ENCODE measurements around the gene TIMM21. TPM values are rescaled to one million over a fixed set of nuclear protein-coding genes. Genes with fewer than 3 reads are reported as not detected.
A peak's percentile ranks its signal among the peaks of the same experiment; 100 is the strongest.

TIMM21 gene
- total and polyA plus RNA-seq, 2 of the 13 experiments (the other 11 are each of a cell fraction or from before 2014, with no cell fraction given) = 29.6 to 62.3 TPM

DNA sequence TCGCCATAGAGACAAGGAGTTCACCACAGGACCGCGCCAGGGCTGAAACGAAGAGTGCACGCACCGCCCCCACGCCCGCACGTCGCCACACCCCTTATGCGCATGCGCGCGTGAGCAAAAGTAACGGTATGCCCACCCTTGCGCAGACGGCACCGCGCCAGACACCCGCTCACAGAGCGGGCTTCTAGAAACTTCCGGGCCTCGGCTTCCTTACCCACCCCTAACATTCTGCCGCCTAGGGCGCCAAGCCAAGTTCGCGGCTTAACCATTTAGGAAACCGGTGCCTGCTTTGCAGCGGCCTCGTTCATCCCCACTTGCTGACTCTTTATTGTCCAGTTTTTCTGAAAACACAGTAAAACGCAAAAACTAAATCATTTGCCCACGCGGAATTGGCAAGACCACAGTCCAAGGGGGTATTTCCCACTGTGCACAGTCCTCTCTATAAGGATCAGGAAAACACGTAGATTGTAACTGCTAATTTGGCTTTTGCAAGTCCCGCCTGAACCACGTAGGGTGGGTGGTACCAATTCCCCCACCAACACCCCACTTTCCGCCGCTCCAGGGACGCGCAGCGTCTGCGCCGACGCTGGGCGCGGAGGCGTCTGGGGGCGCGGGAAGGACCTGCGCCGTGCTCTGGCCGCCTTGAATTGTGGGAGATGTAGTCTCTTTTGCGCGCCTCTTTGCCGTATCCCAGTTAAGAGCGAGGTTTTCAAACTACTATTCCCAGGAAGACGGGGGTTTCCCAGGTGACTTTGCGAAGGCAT is at the start of gene TIMM21, which contains the start of gene FBXO15 (continued):
- TF ChIP-seq, protein P1, sequence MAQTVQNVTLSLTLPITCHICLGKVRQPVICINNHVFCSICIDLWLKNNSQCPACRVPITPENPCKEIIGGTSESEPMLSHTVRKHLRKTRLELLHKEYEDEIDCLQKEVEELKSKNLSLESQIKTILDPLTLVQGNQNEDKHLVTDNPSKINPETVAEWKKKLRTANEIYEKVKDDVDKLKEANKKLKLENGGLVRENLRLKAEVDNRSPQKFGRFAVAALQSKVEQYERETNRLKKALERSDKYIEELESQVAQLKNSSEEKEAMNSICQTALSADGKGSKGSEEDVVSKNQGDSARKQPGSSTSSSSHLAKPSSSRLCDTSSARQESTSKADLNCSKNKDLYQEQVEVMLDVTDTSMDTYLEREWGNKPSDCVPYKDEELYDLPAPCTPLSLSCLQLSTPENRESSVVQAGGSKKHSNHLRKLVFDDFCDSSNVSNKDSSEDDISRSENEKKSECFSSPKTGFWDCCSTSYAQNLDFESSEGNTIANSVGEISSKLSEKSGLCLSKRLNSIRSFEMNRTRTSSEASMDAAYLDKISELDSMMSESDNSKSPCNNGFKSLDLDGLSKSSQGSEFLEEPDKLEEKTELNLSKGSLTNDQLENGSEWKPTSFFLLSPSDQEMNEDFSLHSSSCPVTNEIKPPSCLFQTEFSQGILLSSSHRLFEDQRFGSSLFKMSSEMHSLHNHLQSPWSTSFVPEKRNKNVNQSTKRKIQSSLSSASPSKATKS (CRISPR knock-in tag; IDR thresholded peaks at IDR 0.05) = 0 out of 2 replicates have a peak, but pooled peaks have one; percentile 77
- TF ChIP-seq ELF3 (CRISPR knock-in tag; IDR thresholded peaks at IDR 0.05) (peak; percentile 57; the same call in 1 of the 2 replicates), HDAC2 (CRISPR knock-in tag; IDR thresholded peaks at IDR 0.05) (peak; percentile 17; the same call in 1 of the 2 replicates), RORA (CRISPR knock-in tag; IDR thresholded peaks at IDR 0.05) (no peak), ISX (CRISPR knock-in tag; conservative IDR thresholded peaks at IDR 0.05) (0 out of 2 replicates have a peak, but pooled peaks have one; percentile 68), SYNCRIP (IDR thresholded peaks at IDR 0.05; ENCODE audit: insufficient read depth, low read depth, low read length) (no peak), MXD1 (CRISPR knock-in tag; IDR thresholded peaks at IDR 0.05) (peak; percentile 64), PHF20 (CRISPR knock-in tag; IDR thresholded peaks at IDR 0.05) (peak; percentile 92), ESRRA (CRISPR knock-in tag; IDR thresholded peaks at IDR 0.05; ENCODE audit: low read depth) (peak; percentile 15; the same call in 1 of the 2 replicates), NCOA1 (CRISPR knock-in tag; IDR thresholded peaks at IDR 0.05) (peak; percentile 65; the same call in 1 of the 2 replicates), ZNF558 (CRISPR knock-in tag; IDR thresholded peaks at IDR 0.05; ENCODE audit: borderline replicate concordance) (peak; percentile 43; the same call in 1 of the 2 replicates), ZNF777 (CRISPR knock-in tag; IDR thresholded peaks at IDR 0.05) (peak; percentile 61), ZBTB3 (CRISPR knock-in tag; IDR thresholded peaks at IDR 0.05; ENCODE audit: borderline replicate concordance, low read depth) (peak; percentile 87; the same call in 1 of the 2 replicates), ZNF33B (CRISPR knock-in tag; IDR thresholded peaks at IDR 0.05) (peak; percentile 83), TCF12 (IDR thresholded peaks at IDR 0.05) (no peak), TCF12 (CRISPR knock-in tag; IDR thresholded peaks at IDR 0.05) (0 out of 2 replicates have a peak, but pooled peaks have one; percentile 22), EEA1 (CRISPR knock-in tag; IDR thresholded peaks at IDR 0.05; ENCODE audit: borderline replicate concordance) (peak; percentile 65; the same call in 1 of the 2 replicates), GATAD1 (CRISPR knock-in tag; IDR thresholded peaks at IDR 0.05) (peak; percentile 99), REL (CRISPR knock-in tag; conservative IDR thresholded peaks at IDR 0.05) (no peak), SNAPC2 (CRISPR knock-in tag; IDR thresholded peaks at IDR 0.05) (no peak)
- TF ChIP-seq, protein P2, sequence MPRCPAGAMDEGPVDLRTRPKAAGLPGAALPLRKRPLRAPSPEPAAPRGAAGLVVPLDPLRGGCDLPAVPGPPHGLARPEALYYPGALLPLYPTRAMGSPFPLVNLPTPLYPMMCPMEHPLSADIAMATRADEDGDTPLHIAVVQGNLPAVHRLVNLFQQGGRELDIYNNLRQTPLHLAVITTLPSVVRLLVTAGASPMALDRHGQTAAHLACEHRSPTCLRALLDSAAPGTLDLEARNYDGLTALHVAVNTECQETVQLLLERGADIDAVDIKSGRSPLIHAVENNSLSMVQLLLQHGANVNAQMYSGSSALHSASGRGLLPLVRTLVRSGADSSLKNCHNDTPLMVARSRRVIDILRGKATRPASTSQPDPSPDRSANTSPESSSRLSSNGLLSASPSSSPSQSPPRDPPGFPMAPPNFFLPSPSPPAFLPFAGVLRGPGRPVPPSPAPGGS (CRISPR knock-in tag; IDR thresholded peaks at IDR 0.05) = peak; percentile 61; the same call in 1 of the 2 replicates
- TF ChIP-seq, protein P3, sequence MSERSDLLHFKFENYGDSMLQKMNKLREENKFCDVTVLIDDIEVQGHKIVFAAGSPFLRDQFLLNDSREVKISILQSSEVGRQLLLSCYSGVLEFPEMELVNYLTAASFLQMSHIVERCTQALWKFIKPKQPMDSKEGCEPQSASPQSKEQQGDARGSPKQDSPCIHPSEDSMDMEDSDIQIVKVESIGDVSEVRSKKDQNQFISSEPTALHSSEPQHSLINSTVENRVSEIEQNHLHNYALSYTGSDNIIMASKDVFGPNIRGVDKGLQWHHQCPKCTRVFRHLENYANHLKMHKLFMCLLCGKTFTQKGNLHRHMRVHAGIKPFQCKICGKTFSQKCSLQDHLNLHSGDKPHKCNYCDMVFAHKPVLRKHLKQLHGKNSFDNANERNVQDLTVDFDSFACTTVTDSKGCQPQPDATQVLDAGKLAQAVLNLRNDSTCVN (CRISPR knock-in tag; IDR thresholded peaks at IDR 0.05; ENCODE audit: borderline replicate concordance) = peak; percentile 48; the same call in 1 of the 2 replicates

Data from HepG2 (cell line).